HG03378 (cell line): ENCODE measurements around the gene UCP3.
A peak's percentile ranks its signal among the peaks of the same experiment; 100 is the strongest.

Experiments
- ATAC-seq: cut with Tn5 transposase; IDR thresholded peaks from one replicate; pipeline ENCODE4 v1.9.1; 2021; ENCODE audit warnings: mild to moderate bottlenecking, moderate library complexity; ENCODE audit not compliant: unreplicated experiment

UCP3 gene

GRCh38 chr11:73956876-73957653, 51.8 kb downstream of the UCP3 start:
- no peak for ATAC-seq

GRCh38 chr11:73951797-73952196, 57.1 kb downstream of the UCP3 start:
- no peak for ATAC-seq

- ATAC-seq, result peak; percentile 74
Measured at GRCh38 chr11:73950869-73951710, 57.8 kb downstream of the UCP3 start, which contains the start of gene DNAJB13. DNAJB13 (plus strand) TSS chr11:73951026; CDS start chr11:73951070, 44 bp downstream.
